T-helper 2 cell (primary cell): ENCODE measurements around the gene RAB9A.
"Not testable (repeated sequence)": the region's sequence is repeated elsewhere in the genome, so short reads cannot be mapped to it uniquely, and the experiment has no call there.

Experiments used
- DNase-seq, 5 experiments: peaks; one replicate each; pipeline versions ENCODE4 v3.0.0 to v3.0.0-alpha.2; 2012 to 2022

The RAB9A gene

GRCh38 chrX:13669755-13670154 is 19.2 kb upstream of the RAB9A start:
- DNase-seq, result not testable (repeated sequence)

GRCh38 chrX:13670197-13670596 is 18.7 kb upstream of the RAB9A start:
- no peak for DNase-seq

GRCh38 chrX:13673016-13673415 is 15.9 kb upstream of the RAB9A start:
- no peak for DNase-seq

- DNase-seq, result no peak
Measured at GRCh38 chrX:13676885-13677284, 12.0 kb upstream of the RAB9A start.

- not testable (repeated sequence) for DNase-seq
Measured at GRCh38 chrX:13679700-13680099, 9.2 kb upstream of the RAB9A start.

GRCh38 chrX:13681595-13681994 is 7.3 kb upstream of the RAB9A start:
- no peak for DNase-seq

- no peak for DNase-seq
Measured at GRCh38 chrX:13684361-13684760, 4.6 kb upstream of the RAB9A start.

GRCh38 chrX:13685126-13685763 is 3.7 kb upstream of the RAB9A start:
- DNase-seq, result no peak

- no peak for DNase-seq
Measured at GRCh38 chrX:13687203-13687602, 1.7 kb upstream of the RAB9A start.

GRCh38 chrX:13688384-13688957 is 457 bp upstream of the RAB9A start:
- DNase-seq, result peak in 1 of 5 experiments; percentile 26

GRCh38 chrX:13689741-13690211 is 848 bp downstream of the RAB9A start:
- no peak for DNase-seq

GRCh38 chrX:13690836-13691235 is 1.9 kb downstream of the RAB9A start:
- DNase-seq, result peak in 2 of 5 experiments; percentile 7 to 24

- no peak for DNase-seq
Measured at GRCh38 chrX:13691841-13692371, 3.0 kb downstream of the RAB9A start.

- DNase-seq, result peak in 1 of 5 experiments; percentile 19
Measured at GRCh38 chrX:13692771-13693231, 3.9 kb downstream of the RAB9A start.

- DNase-seq, result no peak
Measured at GRCh38 chrX:13693341-13693961, 4.5 kb downstream of the RAB9A start.

- DNase-seq, result no peak
Measured at GRCh38 chrX:13694359-13694758, 5.4 kb downstream of the RAB9A start.

- DNase-seq, result no peak
Measured at GRCh38 chrX:13694983-13695382, 6.1 kb downstream of the RAB9A start.

- DNase-seq, result no peak
Measured at GRCh38 chrX:13695601-13696115, 6.7 kb downstream of the RAB9A start.

GRCh38 chrX:13697455-13697854 is 8.5 kb downstream of the RAB9A start:
- DNase-seq, result peak in 1 of 5 experiments; percentile 29

GRCh38 chrX:13697976-13698375 is 9.0 kb downstream of the RAB9A start:
- no peak for DNase-seq

GRCh38 chrX:13698432-13698831 is 9.5 kb downstream of the RAB9A start:
- no peak for DNase-seq

- DNase-seq, result no peak
Measured at GRCh38 chrX:13699183-13699826, 10.4 kb downstream of the RAB9A start.

GRCh38 chrX:13700380-13700779 is 11.5 kb downstream of the RAB9A start:
- DNase-seq, result no peak
